HepG2 (cell line): ENCODE measurements around the gene KCTD6. TPM values are rescaled to one million over a fixed set of nuclear protein-coding genes. Genes with fewer than 3 reads are reported as not detected.

Source experiments
- CREM ChIP-seq, 2 experiments: sonication (generic) in 1 of 2; formaldehyde crosslinking in 1 of 2; IDR thresholded peaks; 2 replicates each; pipeline versions ENCODE4 v1.4.0 to v1.6.1; 2016 to 2020; ENCODE audit warnings: antibody characterized with exemption in 1 of 2, mild to moderate bottlenecking in 1 of 2, missing genetic modification reagents in 1 of 2
- DMAP1 ChIP-seq: IDR thresholded peaks from 2 replicates; pipeline ENCODE4 v1.6.1; 2016
- DNMT1 ChIP-seq: sonication (generic); formaldehyde crosslinking; IDR thresholded peaks from 2 replicates; pipeline ENCODE4 v1.5.1; 2020; ENCODE audit warnings: mild to moderate bottlenecking, missing genetic modification reagents
- HDAC1 ChIP-seq: sonication (generic); formaldehyde crosslinking; IDR thresholded peaks from 2 replicates; pipeline ENCODE4 v1.5.1; 2020; ENCODE audit warnings: mild to moderate bottlenecking, missing genetic modification reagents
- HES4 ChIP-seq: sonication (generic); formaldehyde crosslinking; IDR thresholded peaks from 2 replicates; pipeline ENCODE4 v1.9.0; 2021; ENCODE audit warnings: mild to moderate bottlenecking, missing genetic modification reagents, borderline replicate concordance
- NFIB ChIP-seq: sonication (generic); formaldehyde crosslinking; IDR thresholded peaks from 2 replicates; pipeline ENCODE4 v1.9.0; 2021; ENCODE audit warnings: missing genetic modification reagents, mild to moderate bottlenecking, borderline replicate concordance
- RXRB ChIP-seq: IDR thresholded peaks from 2 replicates; pipeline ENCODE4 v1.6.1; 2016; ENCODE audit warnings: borderline replicate concordance, missing genetic modification reagents, missing compliant biosample characterization
- SNAPC2 ChIP-seq: sonication (generic); formaldehyde crosslinking; IDR thresholded peaks from 2 replicates; pipeline ENCODE4 v1.8.1; 2022; ENCODE audit warnings: mild to moderate bottlenecking, missing genetic modification reagents
- ZBTB14 ChIP-seq: sonication (generic); formaldehyde crosslinking; IDR thresholded peaks from 2 replicates; pipeline ENCODE4 v1.4.0; 2020; ENCODE audit warnings: missing genetic modification reagents
- ZNF18 ChIP-seq: sonication (generic); formaldehyde crosslinking; IDR thresholded peaks from 2 replicates; pipeline ENCODE4 v1.8.0; 2022; ENCODE audit warnings: mild to moderate bottlenecking, missing genetic modification reagents; ENCODE audit not compliant: insufficient replicate concordance
- ZNF263 ChIP-seq: sonication (generic); formaldehyde crosslinking; IDR thresholded peaks from 2 replicates; pipeline ENCODE4 v1.4.0; 2020; ENCODE audit warnings: missing genetic modification reagents
- ZNF546 ChIP-seq: sonication (generic); formaldehyde crosslinking; conservative IDR thresholded peaks from 2 replicates; pipeline ENCODE4 v1.8.1; 2023; ENCODE audit warnings: mild to moderate bottlenecking, missing genetic modification reagents
- ZNF883 ChIP-seq: sonication (generic); formaldehyde crosslinking; IDR thresholded peaks from 2 replicates; pipeline ENCODE4 v1.5.1; 2020; ENCODE audit warnings: mild to moderate bottlenecking, missing genetic modification reagents; ENCODE audit errors: not compliant biosample characterization
- polyA plus RNA-seq, 8 experiments: library from polyadenylated mRNA; depleted of rRNA in 3 of 8; stranded (reverse) in 7 of 8; unstranded in 1 of 8; fragments of >200 nt; fragmentation: Illumina TruSeq in 4 of 8; extraction: Trizol in 4 of 8; gene quantifications; 2 replicates each; pipeline versions ENCODE4 v1.2.1 to v1.2.3, GENCODE V29; 2011 to 2016; ENCODE audit warnings: low read depth in 4 of 8, missing spikeins in 1 of 8, mixed read lengths in 1 of 8; ENCODE audit not compliant: insufficient read depth in 1 of 8
- total RNA-seq, 5 experiments: library from RNA; depleted of rRNA; stranded (reverse); fragments of >200 nt; fragmentation: Illumina TruSeq; extraction: Trizol; gene quantifications; 2 replicates each; pipeline ENCODE4 v1.2.3, GENCODE V29; 2016; ENCODE audit warnings: low read depth in 1 of 5
- TF ChIP-seq, protein P1 (sequence below): sonication (generic); formaldehyde crosslinking; IDR thresholded peaks from 2 replicates; pipeline ENCODE4 v1.8.1; 2023; ENCODE audit warnings: missing genetic modification reagents, inconsistent platforms, borderline replicate concordance
- TF ChIP-seq, protein P2 (sequence below): sonication (generic); formaldehyde crosslinking; IDR thresholded peaks from 2 replicates; pipeline ENCODE4 v1.4.0; 2020; ENCODE audit warnings: missing genetic modification reagents, borderline replicate concordance
- TF ChIP-seq, protein P3 (sequence below): sonication (generic); formaldehyde crosslinking; IDR thresholded peaks from 2 replicates; pipeline ENCODE4 v1.9.0; 2022; ENCODE audit warnings: low read depth, missing genetic modification reagents
- TF ChIP-seq, protein P4 (sequence below): sonication (generic); formaldehyde crosslinking; IDR thresholded peaks from 2 replicates; pipeline ENCODE4 v1.8.1; 2023; ENCODE audit warnings: mild to moderate bottlenecking, moderate library complexity, missing genetic modification reagents

Gene KCTD6
- total and polyA plus RNA-seq, 2 of the 13 experiments (the other 11 are each of a cell fraction or from before 2014, with no cell fraction given) = 13.4 to 14.2 TPM

GRCh38 chr3:58519668-58520402 lies 27.9 kb downstream of the KCTD6 start (continued):
- TF ChIP-seq, protein P1, sequence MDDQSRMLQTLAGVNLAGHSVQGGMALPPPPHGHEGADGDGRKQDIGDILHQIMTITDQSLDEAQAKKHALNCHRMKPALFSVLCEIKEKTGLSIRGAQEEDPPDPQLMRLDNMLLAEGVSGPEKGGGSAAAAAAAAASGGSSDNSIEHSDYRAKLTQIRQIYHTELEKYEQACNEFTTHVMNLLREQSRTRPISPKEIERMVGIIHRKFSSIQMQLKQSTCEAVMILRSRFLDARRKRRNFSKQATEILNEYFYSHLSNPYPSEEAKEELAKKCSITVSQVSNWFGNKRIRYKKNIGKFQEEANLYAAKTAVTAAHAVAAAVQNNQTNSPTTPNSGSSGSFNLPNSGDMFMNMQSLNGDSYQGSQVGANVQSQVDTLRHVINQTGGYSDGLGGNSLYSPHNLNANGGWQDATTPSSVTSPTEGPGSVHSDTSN (CRISPR knock-in tag) = no peak
- peak; percentile 42; the same call in 1 of the 2 replicates for TF ChIP-seq DMAP1 (CRISPR knock-in tag)
- TF ChIP-seq NFIB = no peak
- TF ChIP-seq, protein P2, sequence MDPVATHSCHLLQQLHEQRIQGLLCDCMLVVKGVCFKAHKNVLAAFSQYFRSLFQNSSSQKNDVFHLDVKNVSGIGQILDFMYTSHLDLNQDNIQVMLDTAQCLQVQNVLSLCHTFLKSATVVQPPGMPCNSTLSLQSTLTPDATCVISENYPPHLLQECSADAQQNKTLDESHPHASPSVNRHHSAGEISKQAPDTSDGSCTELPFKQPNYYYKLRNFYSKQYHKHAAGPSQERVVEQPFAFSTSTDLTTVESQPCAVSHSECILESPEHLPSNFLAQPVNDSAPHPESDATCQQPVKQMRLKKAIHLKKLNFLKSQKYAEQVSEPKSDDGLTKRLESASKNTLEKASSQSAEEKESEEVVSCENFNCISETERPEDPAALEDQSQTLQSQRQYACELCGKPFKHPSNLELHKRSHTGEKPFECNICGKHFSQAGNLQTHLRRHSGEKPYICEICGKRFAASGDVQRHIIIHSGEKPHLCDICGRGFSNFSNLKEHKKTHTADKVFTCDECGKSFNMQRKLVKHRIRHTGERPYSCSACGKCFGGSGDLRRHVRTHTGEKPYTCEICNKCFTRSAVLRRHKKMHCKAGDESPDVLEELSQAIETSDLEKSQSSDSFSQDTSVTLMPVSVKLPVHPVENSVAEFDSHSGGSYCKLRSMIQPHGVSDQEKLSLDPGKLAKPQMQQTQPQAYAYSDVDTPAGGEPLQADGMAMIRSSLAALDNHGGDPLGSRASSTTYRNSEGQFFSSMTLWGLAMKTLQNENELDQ (CRISPR knock-in tag) = no peak
- TF ChIP-seq ZNF18 (CRISPR knock-in tag) = no peak
- TF ChIP-seq, protein P3, sequence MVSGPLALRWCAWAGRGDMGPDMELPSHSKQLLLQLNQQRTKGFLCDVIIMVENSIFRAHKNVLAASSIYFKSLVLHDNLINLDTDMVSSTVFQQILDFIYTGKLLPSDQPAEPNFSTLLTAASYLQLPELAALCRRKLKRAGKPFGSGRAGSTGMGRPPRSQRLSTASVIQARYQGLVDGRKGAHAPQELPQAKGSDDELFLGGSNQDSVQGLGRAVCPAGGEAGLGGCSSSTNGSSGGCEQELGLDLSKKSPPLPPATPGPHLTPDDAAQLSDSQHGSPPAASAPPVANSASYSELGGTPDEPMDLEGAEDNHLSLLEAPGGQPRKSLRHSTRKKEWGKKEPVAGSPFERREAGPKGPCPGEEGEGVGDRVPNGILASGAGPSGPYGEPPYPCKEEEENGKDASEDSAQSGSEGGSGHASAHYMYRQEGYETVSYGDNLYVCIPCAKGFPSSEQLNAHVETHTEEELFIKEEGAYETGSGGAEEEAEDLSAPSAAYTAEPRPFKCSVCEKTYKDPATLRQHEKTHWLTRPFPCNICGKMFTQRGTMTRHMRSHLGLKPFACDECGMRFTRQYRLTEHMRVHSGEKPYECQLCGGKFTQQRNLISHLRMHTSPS (CRISPR knock-in tag) = no peak
- 0 out of 2 replicates have a peak, but pooled peaks have one; percentile 61 for TF ChIP-seq SNAPC2 (CRISPR knock-in tag)
- TF ChIP-seq DNMT1 (CRISPR knock-in tag) = no peak
- TF ChIP-seq RXRB (CRISPR knock-in tag) = peak; percentile 75; the same call in 1 of the 2 replicates
- TF ChIP-seq HDAC1 (CRISPR knock-in tag) = peak; percentile 52
- TF ChIP-seq ZBTB14 (CRISPR knock-in tag) = no peak
- TF ChIP-seq ZNF546 (CRISPR knock-in tag) = no peak
- no peak for TF ChIP-seq ZNF883 (CRISPR knock-in tag)
- TF ChIP-seq CREM (IDR thresholded peaks at IDR 0.05) = peak; percentile 47; the same call in 1 of the 2 replicates
- no peak for TF ChIP-seq CREM (CRISPR knock-in tag; IDR thresholded peaks at IDR 0.05)
- TF ChIP-seq HES4 (CRISPR knock-in tag) = no peak
- peak; percentile 15; the same call in 1 of the 2 replicates for TF ChIP-seq ZNF263
- TF ChIP-seq, protein P4, sequence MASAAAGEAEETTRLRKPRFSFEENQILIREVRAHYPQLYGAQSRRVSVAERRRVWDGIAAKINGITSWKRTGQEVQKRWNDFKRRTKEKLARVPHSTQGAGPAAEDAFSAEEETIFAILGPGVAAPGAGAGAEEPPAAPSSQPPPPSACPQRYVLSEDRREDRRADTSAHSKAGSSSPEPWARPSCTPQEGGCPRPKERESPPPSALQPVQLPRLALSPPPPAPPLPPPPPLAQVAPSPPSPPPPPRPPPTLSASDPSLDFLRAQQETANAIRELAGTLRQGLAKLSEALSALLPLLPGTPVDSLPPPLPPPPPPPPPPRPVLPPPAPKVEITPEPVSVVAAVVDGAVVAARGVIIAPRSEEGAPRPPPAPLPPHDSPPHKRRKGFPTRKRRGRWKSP (CRISPR knock-in tag) = no peak
